CD14-positive monocyte (primary cell): ENCODE measurements around the gene MSGN1. TPM values are rescaled to one million over a fixed set of nuclear protein-coding genes. Genes with fewer than 3 reads are reported as not detected.
A peak's percentile ranks its signal among the peaks of the same experiment; 100 is the strongest.

ENCODE experiments used
- DNase-seq, 3 donors: peaks; one replicate each; pipeline ENCODE4 v3.0.0-alpha.2; 2011 to 2022
- H2AFZ ChIP-seq: 2 replicates; pipeline ENCODE4 v1.6.0; 2012; ENCODE audit warnings: mild to moderate bottlenecking, low read depth, low read length, inconsistent platforms; ENCODE audit not compliant: insufficient read depth, poor library complexity, severe bottlenecking
- H3K27ac ChIP-seq, 2 donors: 1 replicate in 1 of 2; 2 replicates in 1 of 2; pipeline ENCODE4 v1.5.1; 2012 to 2013; ENCODE audit warnings: low read length in 2 of 2, control low read depth in 1 of 2, inconsistent platforms in 1 of 2, low read depth in 1 of 2, mild to moderate bottlenecking in 1 of 2
- H3K27me3 ChIP-seq, 2 donors: one replicate each; pipeline versions ENCODE4 v1.6.0 to v1.6.1; 2011 to 2013; ENCODE audit warnings: low read length in 2 of 2; ENCODE audit not compliant: control insufficient read depth in 2 of 2, insufficient read depth in 2 of 2
- H3K36me3 ChIP-seq, 2 donors: replicated peaks in 1 of 2; 1 replicate in 1 of 2; 2 replicates in 1 of 2; pipeline versions ENCODE4 v1.5.1 to v1.6.1; 2012 to 2013; ENCODE audit warnings: low read length in 2 of 2, control low read depth in 1 of 2, inconsistent platforms in 1 of 2, mild to moderate bottlenecking in 1 of 2; ENCODE audit not compliant: insufficient read depth in 2 of 2, control insufficient read depth in 1 of 2
- H3K4me1 ChIP-seq, 2 donors: 1 replicate in 1 of 2; 2 replicates in 1 of 2; pipeline versions ENCODE4 v1.5.1 to v1.6.1; 2012 to 2013; ENCODE audit warnings: low read length in 2 of 2, control low read depth in 1 of 2, inconsistent platforms in 1 of 2, mild to moderate bottlenecking in 1 of 2, moderate library complexity in 1 of 2; ENCODE audit not compliant: insufficient read depth in 2 of 2, control insufficient read depth in 1 of 2
- H3K4me2 ChIP-seq: replicated peaks from 2 replicates; pipeline ENCODE3; 2012; ENCODE audit warnings: low read length, moderate library complexity, mild to moderate bottlenecking; ENCODE audit not compliant: poor library complexity, severe bottlenecking; ENCODE audit errors: extremely low read depth
- H3K4me3 ChIP-seq, 3 experiments: fragments of 200-600 bp in 1 of 3; sonication (generic) in 1 of 3; replicated peaks in 1 of 3; 1 replicate in 2 of 3; 2 replicates in 1 of 3; pipeline ENCODE4 v1.5.1; 2011 to 2013; ENCODE audit warnings: low read length in 3 of 3, mild to moderate bottlenecking in 3 of 3, control low read depth in 2 of 3, low read depth in 2 of 3, inconsistent platforms in 1 of 3, moderate library complexity in 1 of 3
- H3K79me2 ChIP-seq: 2 replicates; pipeline ENCODE4 v1.6.0; 2012; ENCODE audit warnings: mild to moderate bottlenecking, control low read depth, inconsistent platforms, low read length, moderate library complexity; ENCODE audit not compliant: insufficient read depth
- H3K9ac ChIP-seq: 2 replicates; pipeline ENCODE4 v1.6.0; 2017; ENCODE audit warnings: low read length, mild to moderate bottlenecking; ENCODE audit not compliant: insufficient read depth, poor library complexity, severe bottlenecking
- H3K9me3 ChIP-seq, 2 donors: replicated peaks in 1 of 2; 1 replicate in 1 of 2; 2 replicates in 1 of 2; pipeline versions ENCODE4 v1.5.1 to v1.6.1; 2012 to 2013; ENCODE audit warnings: low read length in 2 of 2, control low read depth in 1 of 2; ENCODE audit not compliant: control insufficient read depth in 1 of 2, insufficient read depth in 1 of 2
- H4K20me1 ChIP-seq: 2 replicates; pipeline ENCODE4 v1.6.0; 2012; ENCODE audit warnings: mild to moderate bottlenecking, low read length, control low read depth, moderate library complexity; ENCODE audit not compliant: insufficient read depth
- H3K27ac Mint-ChIP-seq, 7 donors: one replicate each; pipeline ENCODE4 v1.8.0; 2020; ENCODE audit warnings: mild to moderate bottlenecking in 7 of 7, mixed read lengths in 7 of 7, moderate library complexity in 6 of 7, inconsistent platforms in 2 of 7
- H3K27me3 Mint-ChIP-seq, 3 donors: one replicate each; pipeline ENCODE4 v1.8.0; 2021 to 2022; ENCODE audit warnings: low read depth in 3 of 3, mild to moderate bottlenecking in 3 of 3, mixed read lengths in 3 of 3, moderate library complexity in 3 of 3, inconsistent platforms in 1 of 3
- H3K36me3 Mint-ChIP-seq, 2 donors: one replicate each; pipeline ENCODE4 v1.8.0; 2020; ENCODE audit warnings: mixed read lengths in 2 of 2, inconsistent platforms in 1 of 2, mild to moderate bottlenecking in 1 of 2
- H3K4me1 Mint-ChIP-seq: one replicate; pipeline ENCODE4 v1.8.0; 2020; ENCODE audit warnings: mild to moderate bottlenecking, mixed read lengths
- H3K4me3 Mint-ChIP-seq, 2 donors: one replicate each; pipeline ENCODE4 v1.8.0; 2020; ENCODE audit warnings: mild to moderate bottlenecking in 2 of 2, mixed read lengths in 2 of 2, moderate library complexity in 1 of 2
- H3K9me3 Mint-ChIP-seq, 7 donors: one replicate each; pipeline ENCODE4 v1.8.0; 2020 to 2022; ENCODE audit warnings: mixed read lengths in 7 of 7, mild to moderate bottlenecking in 6 of 7, moderate library complexity in 6 of 7, inconsistent platforms in 2 of 7
- CTCF ChIP-seq: fragments of 200-600 bp; IDR thresholded peaks from one replicate; pipeline ENCODE4 v1.8.0; 2022; ENCODE audit warnings: antibody characterized with exemption, mild to moderate bottlenecking
- WGBS: methylation state at CpG from one replicate; pipeline ENCODE4 v1.1.5; 2013; ENCODE audit warnings: missing lambda C conversion rate; ENCODE audit not compliant: insufficient coverage; 5-methylcytosine and 5-hydroxymethylcytosine counted together
- intact Hi-C, 2 donors: fragments of 100-400 bp; cut with micrococcal nuclease; formaldehyde crosslinking; loops; one replicate each; pipeline versions ENCODE4 v1.15.0 to v1.15.1; 2023
- polyA minus RNA-seq: library from RNA; depleted of rRNA, polyadenylated mRNA; stranded (reverse); fragments of >200 nt; gene quantifications from 2 replicates; pipeline ENCODE4 v1.2.3, GENCODE V29; 2012
- polyA plus RNA-seq, 3 donors: library from polyadenylated mRNA; depleted of rRNA in 1 of 3; unstranded in 2 of 3; stranded (reverse) in 1 of 3; fragments of 300-500 nt in 2 of 3; fragments of >200 nt in 1 of 3; fragmentation: Illumina TruSeq in 2 of 3; gene quantifications; 1 replicate in 2 of 3; 2 replicates in 1 of 3; pipeline ENCODE4 v1.2.3, GENCODE V29; 2012 to 2021
- total RNA-seq, 12 experiments: library from RNA in 1 of 12; stranded (reverse) in 1 of 12; fragments of 120-200 nt in 1 of 12; gene quantifications; one replicate each; pipeline ENCODE4 v1.2.4 and lab custom pipeline; 2013 to 2026; ENCODE audit warnings: mixed read lengths in 6 of 12, inconsistent platforms in 1 of 12

MSGN1 gene
- not detected for total RNA-seq (2013)
- polyA plus RNA-seq: not detected
- not detected in 2 replicates for polyA minus RNA-seq
- total RNA-seq (lab: John Stamatoyannopoulos, UW): 0 to 0.12 (median 0) reads per million in 11 experiments

- Histone ChIP-seq H3K9me3 (no peaks in the 10 kb centered on the region), H3K27ac (no peak within 1 kb of the TSS), H4K20me1 (no peaks in the 10 kb centered on the region), H3K4me1 (peaks cover 18 to 22% of the 10 kb centered on the region in 2 donors), H3K36me3 (no peaks in the 10 kb centered on the region), H3K4me2 (no peak within 1 kb of the TSS), H3K27me3 (no peaks in the 10 kb centered on the region), H2AFZ (no peak within 1 kb of the TSS), H3K9ac (no peak within 1 kb of the TSS), H3K4me3 (no peak within 1 kb of the TSS), H3K79me2 (no peaks in the 10 kb centered on the region)
- Mint-ChIP-seq H3K9me3 (peaks cover 0 to 2% (median 0%) of the 10 kb centered on the region in 7 donors), H3K4me1 (peaks cover 23% of the 10 kb centered on the region), H3K27me3 (peaks cover 0 to 3% (median under 1%) of the 10 kb centered on the region in 3 donors), H3K27ac (peak within 1 kb of the TSS in 2 of 7 donors; percentile 42 to 56), H3K36me3 (no peaks in the 10 kb centered on the region), H3K4me3 (no peak within 1 kb of the TSS)
- intact Hi-C loops: no loop called here
- no peak for DNase-seq
- 99% methylated on average over 15 of the region's 26 CpGs for WGBS
- TF ChIP-seq CTCF: no peak
Measured at GRCh38 chr2:17816396-17817245, at the start of gene MSGN1. MSGN1 (plus strand) TSS chr2:17816460; CDS start chr2:17816519, 59 bp downstream.

- no peak overlapping the region for H3K27ac Mint-ChIP-seq
- no peak overlapping the region for H3K4me2 ChIP-seq
- intact Hi-C loops: no loop called here
- no peak overlapping the region for H3K4me3 ChIP-seq
- H3K9ac ChIP-seq: no peak overlapping the region
- H3K4me1 Mint-ChIP-seq: peaks cover 2% of the 10 kb centered on the region
- H3K36me3 Mint-ChIP-seq: peaks cover 26 to 35% of the 10 kb centered on the region in 2 donors
- H3K4me3 Mint-ChIP-seq: no peak overlapping the region
- no peak overlapping the region for H2AFZ ChIP-seq
- H3K27me3 Mint-ChIP-seq: no peaks in the 10 kb centered on the region
- no peaks in the 10 kb centered on the region for H4K20me1 ChIP-seq
- H3K4me1 ChIP-seq: peaks cover 0 to 2% of the 10 kb centered on the region in 2 donors
- TF ChIP-seq CTCF: no peak
- no peak for DNase-seq
- H3K79me2 ChIP-seq: peaks cover 3% of the 10 kb centered on the region
- H3K27me3 ChIP-seq: no peaks in the 10 kb centered on the region
- peaks cover 42 to 60% of the 10 kb centered on the region in 2 donors for H3K36me3 ChIP-seq
- H3K9me3 Mint-ChIP-seq: no peaks in the 10 kb centered on the region
- H3K27ac ChIP-seq: no peak overlapping the region
- no peaks in the 10 kb centered on the region for H3K9me3 ChIP-seq
- WGBS: 67% methylated on average over 4 of the region's 4 CpGs
Measured at GRCh38 chr2:17768894-17769293, 47.4 kb upstream of the MSGN1 start.
